HEK293T (cell line): ENCODE measurements around the gene AZU1.

Experiments
- FOXM1 ChIP-seq: fragments of 450-650 bp; IDR thresholded peaks from 2 replicates; pipeline ENCODE4 v1.6.1; 2017; ENCODE audit warnings: mild to moderate bottlenecking, borderline replicate concordance
- PKNOX1 ChIP-seq: fragments of 450-650 bp; IDR thresholded peaks from 2 replicates; pipeline ENCODE4 v1.6.1; 2016
- TARDBP ChIP-seq: fragments of 450-650 bp; IDR thresholded peaks from 2 replicates; pipeline ENCODE4 v1.6.1; 2016

GRCh38 chr19:803686-804418 is 23.8 kb upstream of the AZU1 start:
- TF ChIP-seq PKNOX1 (no peak), TARDBP (no peak), FOXM1 (no peak)
